HG03558 (cell line): ENCODE results near the gene AGTRAP.

Experiments
- ATAC-seq: cut with Tn5 transposase; IDR thresholded peaks from one replicate; pipeline ENCODE4 v1.9.1; 2021; ENCODE audit warnings: moderate number of reproducible peaks; ENCODE audit not compliant: unreplicated experiment; ENCODE audit errors: extremely low read depth

AGTRAP gene

DNA sequence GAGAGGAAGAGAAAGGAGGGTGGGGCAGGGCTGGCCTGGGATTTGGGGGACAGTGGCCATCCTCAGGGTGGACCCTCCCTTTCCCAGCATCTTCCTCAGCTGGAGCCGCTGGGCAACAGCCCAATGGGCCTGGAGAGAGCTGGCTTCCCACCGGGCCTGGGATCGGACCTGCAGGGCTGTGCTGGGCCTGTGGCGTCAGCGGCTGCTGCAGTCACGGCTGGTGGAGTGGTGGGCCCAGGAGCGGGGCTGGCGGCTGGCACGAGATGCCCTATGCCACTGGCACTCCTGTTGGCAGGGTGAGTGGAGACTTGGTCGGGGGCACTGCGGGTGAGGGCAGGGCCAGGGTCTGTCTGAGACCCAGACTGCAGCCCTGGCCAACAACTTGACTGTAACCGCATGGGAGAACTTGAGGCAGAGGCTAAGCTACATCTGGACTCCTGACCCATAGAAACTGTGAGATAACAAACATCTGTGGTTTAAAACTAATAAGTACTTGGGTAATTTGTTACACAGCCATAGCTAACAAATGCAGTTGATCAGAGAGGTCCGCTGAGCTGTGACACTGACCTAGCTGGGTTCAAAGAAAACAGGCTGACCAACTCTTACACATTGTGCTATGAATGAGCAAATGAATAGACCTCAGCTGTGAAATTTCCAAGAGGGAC is 43.9 kb downstream of the AGTRAP start:
- ATAC-seq, result no peak

DNA sequence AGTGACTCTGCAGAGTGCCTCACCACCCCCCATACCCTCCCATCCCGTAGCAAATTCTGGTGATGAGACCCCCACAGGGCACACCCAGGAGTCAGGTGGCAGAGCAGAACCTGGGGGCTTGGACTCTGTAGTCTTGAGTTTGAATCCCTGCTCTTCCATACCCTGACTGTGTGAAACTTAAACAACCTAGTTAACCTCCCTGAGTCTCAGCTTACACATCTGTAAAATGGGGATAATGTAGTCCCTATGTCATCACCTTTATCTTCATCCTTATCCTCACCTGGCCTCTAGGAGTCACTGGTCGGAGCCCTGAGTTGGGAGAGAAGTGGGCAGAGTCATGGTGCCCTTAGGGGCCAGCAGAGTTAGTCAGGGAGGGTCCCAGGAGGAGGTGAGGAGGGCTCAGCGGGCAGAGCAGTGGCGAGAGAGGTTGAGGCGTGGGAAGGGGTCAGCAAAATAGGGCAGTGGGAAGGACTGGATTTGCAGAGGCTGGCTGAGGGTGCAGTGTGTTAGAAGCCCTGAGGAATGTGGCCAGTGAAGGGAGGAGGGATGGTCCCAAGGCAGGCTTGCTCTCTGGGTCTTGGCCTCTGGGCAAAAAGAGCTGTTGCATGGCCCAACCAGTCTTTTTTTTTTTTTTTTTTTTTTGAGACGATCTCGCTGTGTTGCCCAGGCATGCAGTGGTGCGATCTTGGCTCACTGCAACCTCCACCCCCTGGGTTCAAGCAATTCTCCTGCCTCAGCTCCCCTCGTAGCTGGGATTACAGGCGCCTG is 44.6 kb downstream of the AGTRAP start:
- no peak for ATAC-seq

DNA sequence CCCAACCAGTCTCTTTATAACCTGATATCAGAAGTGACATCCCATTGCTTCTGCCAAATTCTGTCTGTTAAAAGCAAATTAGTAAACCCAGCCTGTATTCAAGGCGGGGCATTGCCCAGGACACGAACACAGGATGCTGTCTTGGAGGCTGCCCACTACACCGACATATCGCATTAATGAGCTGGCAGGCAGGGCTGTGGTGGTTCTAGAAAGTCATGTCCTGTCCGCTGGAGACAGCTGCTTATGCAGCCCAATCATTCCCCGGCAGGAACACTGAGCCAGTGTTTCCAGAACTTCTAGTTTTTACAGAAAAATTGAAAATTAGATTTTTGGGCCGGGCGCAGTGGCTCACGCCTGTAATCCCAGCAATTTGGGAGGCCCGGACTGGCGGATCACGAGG is 45.4 kb downstream of the AGTRAP start:
- ATAC-seq, result no peak

DNA sequence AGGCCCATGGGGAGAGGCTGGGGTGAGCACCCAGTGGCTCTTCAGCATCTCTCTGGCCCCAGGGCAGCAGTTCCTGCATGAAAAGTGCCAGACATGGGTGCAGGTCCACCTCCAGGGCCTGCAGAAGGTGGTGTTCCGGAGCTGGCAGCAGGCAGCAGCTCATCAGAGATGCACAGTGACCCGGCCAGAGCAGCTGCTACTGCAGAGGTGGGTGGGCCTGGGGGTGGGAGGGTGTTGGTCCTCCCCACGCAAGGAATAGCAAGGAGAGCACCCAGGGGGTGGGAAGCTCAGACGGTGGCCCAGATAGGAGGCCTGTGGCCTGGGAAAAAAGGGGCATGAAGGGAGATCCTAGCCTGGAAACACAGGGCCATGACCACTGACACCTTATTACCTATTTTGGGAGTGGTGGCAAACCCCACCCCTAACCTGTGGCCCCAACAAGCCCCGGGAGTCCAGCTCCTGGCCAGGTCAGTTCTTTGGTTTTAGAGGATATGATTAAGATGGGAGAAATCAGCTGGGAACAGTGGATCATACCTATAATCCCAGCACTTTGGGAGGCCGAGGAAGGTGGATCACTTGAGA is 46.3 kb downstream of the AGTRAP start:
- ATAC-seq, result no peak

DNA sequence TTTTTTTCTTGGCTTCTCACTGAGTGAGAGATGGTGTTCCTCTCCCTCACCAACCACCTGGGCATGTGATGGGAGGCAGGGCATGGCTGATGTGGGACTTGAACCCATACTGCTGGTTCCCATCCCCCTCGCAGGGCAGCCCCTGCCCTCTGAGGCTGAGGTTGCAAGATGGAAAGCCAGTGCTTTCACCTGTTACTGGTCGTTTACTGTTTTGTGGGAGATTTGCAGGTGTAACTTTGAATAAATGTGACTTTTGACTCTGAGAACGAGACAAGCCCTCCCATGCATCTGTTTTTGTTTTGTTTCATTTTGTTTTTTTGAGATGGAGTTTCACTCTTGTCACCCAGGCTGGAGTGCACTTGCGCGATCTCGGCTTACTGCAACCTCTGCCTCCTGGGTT is 47.6 kb downstream of the AGTRAP start:
- ATAC-seq, result no peak

DNA sequence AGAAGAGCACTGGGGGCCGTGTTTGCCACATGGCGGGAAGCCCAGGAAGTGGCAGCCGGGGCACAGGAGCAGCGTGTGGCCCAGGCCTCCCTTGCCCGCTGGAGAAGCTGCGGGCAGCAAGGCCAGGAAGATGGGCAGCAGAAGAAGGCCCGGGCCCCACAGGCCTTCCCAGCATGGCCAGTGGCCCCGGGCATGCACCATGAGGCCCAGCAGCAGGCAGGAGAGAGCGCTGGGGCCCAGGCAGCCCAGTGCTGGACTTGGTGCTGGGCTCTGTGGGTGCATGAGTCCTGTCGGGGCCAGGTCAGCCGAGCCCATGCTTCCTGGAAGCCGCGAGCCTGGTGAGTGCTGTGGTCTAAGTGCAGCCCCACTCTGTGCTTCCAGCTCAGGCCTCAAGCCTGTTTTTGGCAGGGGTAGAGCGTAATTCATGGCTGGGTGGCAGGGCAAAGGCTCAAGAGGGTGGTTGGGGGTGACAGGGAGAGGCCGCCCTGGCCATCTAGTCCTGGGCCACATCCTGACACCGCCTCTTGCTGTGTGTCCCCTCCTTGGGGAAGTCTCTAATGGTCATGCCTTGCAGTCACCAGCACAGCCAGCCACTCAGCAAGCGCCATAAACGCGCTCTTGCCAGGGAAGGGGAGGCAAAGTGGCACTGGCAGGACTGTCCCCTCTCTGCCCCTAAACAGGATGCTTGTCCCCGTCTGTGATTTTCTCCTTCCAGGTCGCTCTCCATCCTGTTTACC is 48.5 kb downstream of the AGTRAP start:
- no peak for ATAC-seq

DNA sequence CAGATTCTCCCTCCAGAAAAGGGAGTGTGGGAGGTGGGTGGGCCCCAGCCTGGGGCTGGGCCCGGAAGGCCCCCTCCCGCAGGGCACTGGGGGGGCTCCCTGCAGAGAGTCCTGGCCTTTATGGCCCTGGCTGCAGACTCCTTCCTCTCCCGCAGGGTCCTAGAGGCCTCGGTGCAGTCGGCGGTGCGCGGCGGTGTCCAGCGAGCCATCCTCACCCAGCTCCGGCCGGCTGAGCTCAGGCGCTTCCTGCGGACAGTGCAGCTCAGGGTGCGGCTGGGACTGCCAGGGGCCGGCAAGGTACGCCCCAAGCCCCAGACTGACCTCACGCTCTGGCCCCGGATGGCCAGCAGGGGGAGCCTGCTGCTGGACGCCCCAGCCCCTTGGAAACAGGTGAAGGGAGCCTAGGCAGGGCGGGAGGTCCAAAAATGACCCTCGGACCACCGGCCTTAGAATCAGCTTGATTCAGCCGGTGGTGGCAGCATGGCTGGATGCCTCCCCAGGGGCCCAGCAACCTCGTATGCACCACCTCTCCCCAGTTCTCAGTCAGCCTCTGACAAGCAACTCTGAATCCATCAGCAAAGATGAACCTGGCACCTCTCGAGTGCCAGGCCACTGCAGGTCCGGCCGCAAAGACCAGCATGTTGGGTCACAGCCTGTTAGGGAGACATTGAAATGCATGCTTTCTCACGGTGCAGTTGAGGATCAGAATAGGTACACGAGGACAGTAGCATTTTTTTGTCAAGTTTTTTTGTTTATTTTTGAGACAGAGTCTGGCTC is 49.2 kb downstream of the AGTRAP start:
- ATAC-seq, result no peak

DNA sequence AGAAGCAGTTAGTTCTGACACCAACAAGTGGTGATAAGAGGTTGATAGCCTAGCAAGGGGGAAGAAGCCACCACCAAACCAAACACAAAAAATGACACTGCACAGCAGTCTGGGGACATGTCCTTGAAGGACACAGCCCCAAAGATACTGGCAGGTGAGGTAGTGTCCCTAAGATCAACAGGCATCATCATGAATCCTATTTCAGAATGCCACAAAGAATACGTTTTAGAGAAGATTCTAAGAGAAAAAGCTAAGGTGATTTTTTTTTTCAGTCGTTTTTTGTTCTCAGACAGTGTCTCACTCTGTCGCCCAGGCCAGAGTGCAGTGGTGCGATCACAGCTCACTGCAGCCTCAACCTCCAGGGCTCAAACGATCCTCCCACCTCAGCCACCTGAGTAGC is 50.2 kb downstream of the AGTRAP start:
- no peak for ATAC-seq

DNA sequence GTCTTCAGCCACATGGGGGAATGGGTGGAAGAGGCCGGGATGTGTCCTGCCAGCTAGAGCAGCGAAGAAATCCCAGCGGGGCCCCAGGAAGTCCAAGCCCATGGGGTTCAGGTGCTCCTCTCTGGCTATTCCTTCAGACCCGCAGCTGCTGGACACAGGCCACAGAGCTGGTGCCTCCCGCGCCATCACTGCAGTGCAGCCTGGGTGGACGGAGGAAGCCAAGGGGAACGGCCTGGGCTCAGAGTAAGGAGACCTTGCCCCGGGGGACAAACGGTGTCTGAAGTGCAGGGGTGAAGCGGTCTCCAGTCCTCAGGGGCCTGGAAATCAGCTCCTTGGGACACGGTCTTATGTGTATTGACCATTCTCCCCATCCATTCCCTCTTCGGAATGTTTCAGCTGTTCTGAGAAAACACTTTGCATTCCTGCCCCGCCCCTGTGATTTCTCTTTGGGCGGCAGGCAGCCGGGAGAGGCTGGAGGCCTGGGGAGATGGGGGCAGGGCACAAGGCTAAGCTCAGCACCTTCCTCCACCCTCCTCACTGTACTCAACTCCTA is 51.4 kb downstream of the AGTRAP start:
- ATAC-seq, result no peak

DNA sequence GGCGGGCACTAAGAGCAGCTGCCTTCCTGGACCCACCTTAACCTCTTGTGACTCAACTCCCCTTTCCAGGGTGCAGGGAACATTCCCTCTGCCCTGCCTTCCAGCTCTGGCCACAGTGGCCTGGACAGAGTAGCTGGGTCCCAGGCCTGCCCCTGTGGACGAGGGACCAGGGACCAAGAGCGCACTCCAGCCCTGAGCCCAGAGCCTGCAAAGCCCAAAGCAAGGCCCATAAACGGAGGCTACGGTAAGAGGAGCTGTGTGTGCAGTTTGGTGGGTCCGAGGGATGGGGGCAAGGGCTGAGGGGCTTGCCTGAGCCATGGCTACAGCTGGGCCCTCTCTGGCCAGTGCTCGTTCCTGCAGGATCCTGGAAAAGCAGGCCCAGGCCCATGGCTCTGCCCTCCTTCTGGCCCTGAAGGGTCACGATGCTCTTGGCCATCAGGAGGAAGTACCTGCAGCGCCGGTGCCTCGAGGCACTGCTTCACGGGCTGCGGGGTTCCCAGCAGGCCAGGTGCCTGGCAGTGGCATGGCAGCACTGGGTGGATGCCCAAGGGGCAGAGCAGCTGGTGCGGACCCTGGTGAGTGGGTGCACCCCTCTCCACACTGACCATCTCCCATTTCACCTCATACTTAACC is 52.0 kb downstream of the AGTRAP start:
- no peak for ATAC-seq

DNA sequence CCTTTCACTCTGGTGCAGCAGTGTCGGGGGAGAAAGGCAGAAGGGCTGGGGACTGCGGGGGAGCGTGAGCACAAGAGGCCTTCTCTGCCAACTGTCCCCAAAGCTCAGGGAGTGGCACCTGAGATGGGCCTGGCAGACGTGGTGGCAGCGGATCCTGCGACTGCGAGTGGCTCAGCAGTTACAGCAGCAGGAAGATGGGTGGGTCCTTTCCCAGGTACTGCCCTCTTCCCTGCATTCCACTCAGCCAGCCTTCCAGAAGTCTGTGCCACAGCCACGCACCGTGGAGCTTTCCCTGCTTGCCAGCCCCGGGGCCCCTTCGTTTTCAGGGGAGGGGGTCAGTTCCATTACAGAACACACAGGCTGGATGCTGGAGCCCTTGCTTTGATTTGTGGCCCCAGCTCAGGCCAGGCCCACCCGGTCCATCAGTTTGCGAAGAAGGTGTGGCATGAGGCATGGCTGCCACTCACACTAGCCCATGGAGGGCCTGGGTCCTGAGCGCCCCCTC is 52.7 kb downstream of the AGTRAP start:
- no peak for ATAC-seq

DNA sequence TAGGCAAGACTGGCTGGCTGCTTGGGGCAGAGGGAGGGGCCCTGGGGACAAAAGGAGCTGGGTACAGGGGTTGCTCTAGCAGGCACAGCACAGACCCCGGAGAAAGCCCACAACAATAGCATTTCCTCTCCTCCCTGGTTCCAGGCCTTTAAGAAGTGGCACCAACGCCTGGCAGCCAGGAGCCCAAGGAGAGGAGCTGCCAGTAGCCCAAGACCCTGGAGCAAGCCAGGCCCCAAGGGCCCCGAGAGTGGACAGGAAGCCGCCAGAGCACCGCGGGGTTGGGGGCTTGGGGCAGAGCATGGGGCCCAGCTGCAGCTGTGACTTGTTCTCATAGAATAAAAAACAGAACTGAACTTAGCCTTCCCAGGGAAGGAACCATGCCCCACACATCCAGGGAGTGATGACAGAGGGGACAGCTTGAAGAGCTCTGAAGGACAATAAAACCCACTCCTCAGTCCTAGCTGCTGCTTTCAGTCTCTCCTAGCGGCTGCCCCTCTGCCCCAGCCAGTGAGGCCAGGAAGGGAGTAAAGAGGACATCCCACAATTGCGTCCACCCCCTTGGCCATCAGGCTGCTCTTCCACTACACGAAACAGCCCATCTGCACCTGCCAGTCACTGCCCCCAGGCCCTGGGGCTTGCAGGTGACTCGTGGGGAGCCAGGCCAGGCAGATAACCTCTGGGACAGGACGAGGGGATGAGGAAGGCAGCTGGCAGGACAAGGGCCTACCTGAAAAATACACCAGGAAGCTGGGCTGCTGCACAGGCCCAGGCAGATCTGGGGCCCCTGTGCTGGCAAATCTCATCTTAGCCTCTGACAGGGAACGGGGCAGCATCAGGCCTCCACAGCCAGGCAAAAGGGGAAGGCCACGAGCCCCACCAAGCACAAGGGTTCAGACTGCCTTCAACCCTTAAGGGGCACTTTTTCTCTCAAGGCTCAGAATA is 53.5 kb downstream of the AGTRAP start:
- ATAC-seq, result no peak

DNA sequence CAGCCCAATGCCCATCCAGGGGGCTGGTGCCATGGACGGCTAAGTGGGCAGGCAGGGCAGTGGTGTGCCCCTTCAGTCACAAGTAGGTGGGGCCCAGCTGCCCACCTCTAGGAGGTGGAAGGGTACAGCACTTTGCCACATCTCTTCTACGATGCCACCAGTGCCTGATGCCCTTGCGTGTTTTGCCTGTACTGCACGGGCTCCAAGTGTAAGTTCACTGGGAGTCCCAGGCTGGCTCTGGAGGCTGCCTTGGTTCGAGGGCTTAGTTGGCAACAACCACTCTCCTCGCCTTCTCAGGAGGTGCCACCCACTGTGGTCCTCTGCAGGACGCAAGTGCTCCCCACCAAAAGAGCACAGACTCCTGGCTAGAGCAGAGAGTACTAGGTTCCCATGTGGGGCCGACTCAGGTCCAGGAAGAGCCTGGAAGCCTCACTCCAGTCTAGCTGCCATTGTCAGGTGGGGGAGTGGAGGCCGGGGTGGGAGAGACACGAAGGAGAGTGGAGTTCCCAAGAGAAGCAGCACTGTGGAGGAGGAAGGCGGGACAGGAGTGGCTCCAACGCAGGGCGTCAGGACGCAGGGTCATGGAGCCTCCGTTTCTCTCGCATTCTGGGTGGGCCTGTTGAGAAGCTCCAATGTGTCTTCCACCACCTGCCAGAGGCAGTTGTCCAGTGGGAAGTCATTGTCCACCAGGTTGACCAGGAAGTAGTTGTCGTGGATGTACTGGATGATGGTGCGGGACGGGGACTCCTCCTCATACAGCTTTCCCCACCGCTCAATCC is 54.4 kb downstream of the AGTRAP start:
- no peak for ATAC-seq

DNA sequence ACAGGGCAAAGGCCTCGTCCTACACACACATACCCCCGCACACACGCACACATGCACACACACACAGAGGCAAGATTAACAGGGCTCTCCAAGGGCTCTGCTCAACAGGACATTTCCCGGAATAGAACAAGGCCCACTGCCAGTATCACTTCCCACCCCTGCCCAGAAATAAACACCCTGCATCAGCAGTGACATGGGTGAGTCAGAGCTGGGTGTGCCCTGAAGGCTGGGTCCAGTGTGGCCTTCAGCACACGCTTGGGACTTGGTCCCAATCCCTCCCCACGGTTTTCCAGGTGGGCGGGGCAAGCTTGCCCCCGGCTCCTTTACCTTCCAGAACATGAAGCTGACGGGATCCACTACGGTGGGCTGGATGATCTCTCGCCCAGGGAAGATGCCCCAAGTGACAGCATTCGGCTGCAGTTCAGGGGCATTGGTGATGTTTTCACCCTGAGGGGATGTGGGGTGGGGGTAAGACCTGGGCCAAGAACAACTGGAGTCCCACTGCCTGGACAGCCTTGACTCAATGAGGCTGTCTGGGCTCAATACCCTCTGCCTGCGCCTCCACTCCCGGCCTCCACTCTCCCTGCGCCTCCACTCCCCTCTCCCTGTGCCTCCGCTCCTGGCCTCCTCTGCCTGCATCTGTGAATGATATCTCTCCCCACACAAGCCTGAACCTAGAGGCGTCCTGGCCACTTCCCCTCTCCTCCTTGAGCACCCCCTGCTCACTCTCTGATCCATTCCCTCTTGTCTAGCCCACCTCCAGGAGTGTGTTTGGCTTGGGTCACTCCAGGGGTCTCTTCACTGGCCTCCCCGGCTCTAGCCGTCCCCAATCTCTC is 55.2 kb downstream of the AGTRAP start:
- no peak for ATAC-seq

DNA sequence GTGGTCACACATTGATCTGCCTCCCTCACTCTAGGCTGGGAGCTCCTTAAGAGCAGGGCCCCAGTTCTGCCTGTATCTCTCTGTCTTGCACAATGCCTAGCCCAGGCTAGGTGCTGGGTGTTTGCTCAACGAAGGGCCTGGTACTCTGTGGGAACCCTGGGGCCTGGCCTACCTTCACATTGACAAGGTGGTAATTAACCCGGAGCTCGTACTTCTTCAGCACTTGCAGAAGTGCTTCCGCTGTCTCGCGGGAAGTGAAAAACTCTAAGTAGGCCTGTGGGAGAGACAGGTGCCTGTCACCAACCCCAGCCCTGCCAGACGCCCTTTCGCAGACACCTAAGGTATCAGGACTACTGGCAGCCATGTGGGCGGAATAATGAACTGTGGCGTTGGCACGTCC is 56.2 kb downstream of the AGTRAP start:
- no peak for ATAC-seq

DNA sequence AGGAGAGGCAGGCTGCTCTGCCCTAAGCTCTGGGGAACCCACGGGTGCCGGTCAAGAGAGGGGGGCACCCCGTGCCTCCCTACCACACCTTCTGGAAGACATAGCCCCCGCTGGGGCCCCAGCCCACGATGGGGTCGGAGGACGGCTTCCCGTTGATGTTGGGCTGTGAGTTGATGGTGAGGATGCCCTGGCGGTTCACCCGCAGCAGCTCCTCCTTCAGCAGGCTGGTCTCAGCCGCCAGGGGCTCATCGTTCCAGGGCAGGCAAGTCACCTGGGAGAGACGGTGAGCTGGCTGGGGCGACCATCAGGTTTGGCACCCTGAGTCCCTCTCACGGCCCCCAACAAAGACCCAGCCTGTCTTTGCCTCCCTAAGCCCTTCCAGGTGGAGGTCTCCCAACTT is 57.9 kb downstream of the AGTRAP start:
- no peak for ATAC-seq
